Measurements from ENCODE around the gene TAF1B.
A peak's percentile ranks its signal among the peaks of the same experiment; 100 is the strongest.

The TAF1B gene

DNA sequence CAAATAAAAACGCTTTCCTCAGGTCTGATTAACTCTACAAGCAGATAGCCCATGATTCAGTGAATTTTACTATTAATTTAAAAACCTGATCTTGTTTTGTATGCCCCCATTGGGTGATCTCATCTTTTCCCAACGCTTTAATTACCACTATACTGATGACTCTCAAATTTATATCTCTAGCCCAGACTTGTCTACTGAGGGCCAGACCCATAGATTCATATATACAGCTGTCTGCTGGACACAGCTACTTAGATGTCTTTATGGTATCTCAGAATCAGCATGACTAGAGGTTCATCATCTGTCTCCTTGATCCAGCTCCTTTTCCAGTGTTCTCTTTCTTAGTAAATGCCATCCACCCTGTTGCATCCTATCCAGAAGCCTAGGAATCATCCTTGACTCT lies 33.8 kb downstream of the TAF1B start:
- Histone ChIP-seq H3K9ac (ENCODE audit: insufficient read length, low read depth) (no peak overlapping the region), H3K36me3 (ENCODE audit: insufficient read depth, insufficient read length, low read length) (peaks cover 51% of the 10 kb centered on the region), H3K4me3 (ENCODE audit: insufficient read length, low read depth) (no peak overlapping the region), H3K4me1 (ENCODE audit: insufficient read depth, insufficient read length) (no peaks in the 10 kb centered on the region), H3K27me3 (ENCODE audit: insufficient read depth, insufficient read length) (no peaks in the 10 kb centered on the region), H3K9me3 (ENCODE audit: insufficient read depth, low read length) (no peaks in the 10 kb centered on the region)
- DNase-seq (ENCODE audit: low read depth, low spot score): no peak
- TF ChIP-seq YY1 (IDR thresholded peaks at IDR 0.05; ENCODE audit: insufficient read depth, insufficient read length) (no peak), SUZ12 (IDR thresholded peaks at IDR 0.05; ENCODE audit: extremely low read depth, insufficient read depth, insufficient read length) (no peak), ZNF274 (IDR thresholded peaks at IDR 0.05; ENCODE audit: low read depth, low read length) (no peak)

- TF ChIP-seq ZNF274 (IDR thresholded peaks at IDR 0.05; ENCODE audit: low read depth, low read length) (no peak), SUZ12 (IDR thresholded peaks at IDR 0.05; ENCODE audit: extremely low read depth, insufficient read depth, insufficient read length) (no peak), YY1 (IDR thresholded peaks at IDR 0.05; ENCODE audit: insufficient read depth, insufficient read length) (no peak)
- no peaks in the 10 kb centered on the region for H3K9me3 ChIP-seq (ENCODE audit: insufficient read depth, low read length)
- no peaks in the 10 kb centered on the region for H3K27me3 ChIP-seq (ENCODE audit: insufficient read depth, insufficient read length)
- no peak overlapping the region for H3K9ac ChIP-seq (ENCODE audit: insufficient read length, low read depth)
- peaks cover 52% of the 10 kb centered on the region for H3K36me3 ChIP-seq (ENCODE audit: insufficient read depth, insufficient read length, low read length)
- H3K4me3 ChIP-seq (ENCODE audit: insufficient read length, low read depth): no peak overlapping the region
- DNase-seq (ENCODE audit: low read depth, low spot score): peak; percentile 27
- no peaks in the 10 kb centered on the region for H3K4me1 ChIP-seq (ENCODE audit: insufficient read depth, insufficient read length)
These were observed 34.5 kb downstream of the TAF1B start for GRCh38 chr2:9877726-9878125.

GRCh38 chr2:9879455-9880194 lies 36.4 kb downstream of the TAF1B start:
- Histone ChIP-seq H3K9me3 (ENCODE audit: insufficient read depth, low read length) (no peaks in the 10 kb centered on the region), H3K4me1 (ENCODE audit: insufficient read depth, insufficient read length) (no peaks in the 10 kb centered on the region), H3K9ac (ENCODE audit: insufficient read length, low read depth) (no peak overlapping the region), H3K4me3 (ENCODE audit: insufficient read length, low read depth) (no peak overlapping the region), H3K27me3 (ENCODE audit: insufficient read depth, insufficient read length) (no peaks in the 10 kb centered on the region), H3K36me3 (ENCODE audit: insufficient read depth, insufficient read length, low read length) (peaks cover 56% of the 10 kb centered on the region)
- no peak for DNase-seq (ENCODE audit: low read depth, low spot score)
- TF ChIP-seq SUZ12 (IDR thresholded peaks at IDR 0.05; ENCODE audit: extremely low read depth, insufficient read depth, insufficient read length) (no peak), ZNF274 (IDR thresholded peaks at IDR 0.05; ENCODE audit: low read depth, low read length) (no peak), YY1 (IDR thresholded peaks at IDR 0.05; ENCODE audit: insufficient read depth, insufficient read length) (no peak)

- no peaks in the 10 kb centered on the region for H3K27me3 ChIP-seq (ENCODE audit: insufficient read depth, insufficient read length)
- TF ChIP-seq SUZ12 (IDR thresholded peaks at IDR 0.05; ENCODE audit: extremely low read depth, insufficient read depth, insufficient read length) (no peak), ZNF274 (IDR thresholded peaks at IDR 0.05; ENCODE audit: low read depth, low read length) (no peak), YY1 (IDR thresholded peaks at IDR 0.05; ENCODE audit: insufficient read depth, insufficient read length) (no peak)
- no peak overlapping the region for H3K4me3 ChIP-seq (ENCODE audit: insufficient read length, low read depth)
- H3K4me1 ChIP-seq (ENCODE audit: insufficient read depth, insufficient read length): no peaks in the 10 kb centered on the region
- DNase-seq (ENCODE audit: low read depth, low spot score): no peak
- no peak overlapping the region for H3K9ac ChIP-seq (ENCODE audit: insufficient read length, low read depth)
- H3K36me3 ChIP-seq (ENCODE audit: insufficient read depth, insufficient read length, low read length): peaks cover 35% of the 10 kb centered on the region
- peaks cover 5% of the 10 kb centered on the region; the same call in 1 of the 2 replicates for H3K9me3 ChIP-seq (ENCODE audit: insufficient read depth, low read length)
These were observed 40.6 kb downstream of the TAF1B start for GRCh38 chr2:9883897-9884296.

DNA sequence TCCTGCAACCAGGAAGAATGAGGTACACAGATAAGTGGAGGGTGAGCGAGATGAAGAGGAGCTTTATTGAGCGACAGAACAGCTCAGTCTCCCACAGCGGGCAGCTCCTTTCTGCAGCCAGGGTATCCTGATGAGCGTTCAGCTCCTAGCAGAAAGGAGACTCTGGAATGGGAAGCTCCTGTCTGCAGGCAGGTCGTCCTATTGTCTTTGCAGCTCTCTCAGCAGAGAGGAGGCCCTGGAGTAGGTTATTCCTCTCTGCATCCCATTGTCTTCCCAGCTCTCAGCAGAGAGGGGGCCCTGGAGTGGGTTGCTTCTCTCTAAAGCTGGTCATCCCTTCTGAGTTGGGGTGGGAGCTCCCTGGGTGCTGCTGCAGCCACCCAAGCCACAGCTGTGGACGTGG lies 41.2 kb downstream of the TAF1B start:
- TF ChIP-seq YY1 (IDR thresholded peaks at IDR 0.05; ENCODE audit: insufficient read depth, insufficient read length) (no peak), ZNF274 (IDR thresholded peaks at IDR 0.05; ENCODE audit: low read depth, low read length) (no peak), SUZ12 (IDR thresholded peaks at IDR 0.05; ENCODE audit: extremely low read depth, insufficient read depth, insufficient read length) (no peak)
- Histone ChIP-seq H3K27me3 (ENCODE audit: insufficient read depth, insufficient read length) (no peaks in the 10 kb centered on the region), H3K4me3 (ENCODE audit: insufficient read length, low read depth) (no peak overlapping the region), H3K36me3 (ENCODE audit: insufficient read depth, insufficient read length, low read length) (peaks cover 32% of the 10 kb centered on the region), H3K9me3 (ENCODE audit: insufficient read depth, low read length) (peaks cover 5% of the 10 kb centered on the region; the same call in 1 of the 2 replicates), H3K9ac (ENCODE audit: insufficient read length, low read depth) (no peak overlapping the region), H3K4me1 (ENCODE audit: insufficient read depth, insufficient read length) (no peaks in the 10 kb centered on the region)
- no peak for DNase-seq (ENCODE audit: low read depth, low spot score)

DNA sequence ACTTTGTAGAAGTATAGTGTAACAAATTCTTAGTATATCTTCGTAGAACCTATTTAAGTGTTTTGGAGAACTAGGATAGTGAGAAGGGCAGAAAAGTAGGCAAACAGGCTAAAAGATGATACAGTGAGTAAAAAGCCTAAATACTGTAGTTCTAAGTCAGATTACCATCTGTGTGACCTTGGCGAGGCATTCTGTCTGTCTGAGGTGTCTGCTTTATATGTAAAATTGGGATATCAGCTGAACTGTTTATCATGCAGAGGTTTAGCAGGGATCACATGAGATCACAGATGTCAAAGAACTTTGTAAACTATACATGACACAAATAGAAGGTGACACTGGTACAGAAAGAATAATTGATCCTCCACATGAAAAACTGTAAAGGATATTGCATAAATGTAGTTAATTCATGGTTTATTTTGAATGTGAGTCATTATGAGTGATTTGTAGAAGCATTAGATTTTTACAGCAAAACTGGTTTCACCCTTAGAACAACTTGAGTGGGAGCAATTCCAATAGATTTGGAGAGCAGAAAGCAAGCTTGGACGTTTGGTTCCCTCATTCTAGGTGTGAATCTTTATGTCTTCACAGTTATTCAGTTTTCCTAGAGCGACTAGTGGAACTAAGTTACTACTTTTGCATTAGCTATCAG lies 41.9 kb downstream of the TAF1B start:
- TF ChIP-seq YY1 (IDR thresholded peaks at IDR 0.05; ENCODE audit: insufficient read depth, insufficient read length): no peak
- TF ChIP-seq ZNF274 (IDR thresholded peaks at IDR 0.05; ENCODE audit: low read depth, low read length): no peak
- no peak for TF ChIP-seq SUZ12 (IDR thresholded peaks at IDR 0.05; ENCODE audit: extremely low read depth, insufficient read depth, insufficient read length)
- Histone ChIP-seq H3K9ac (ENCODE audit: insufficient read length, low read depth) (no peak overlapping the region), H3K4me3 (ENCODE audit: insufficient read length, low read depth) (no peak overlapping the region), H3K4me1 (ENCODE audit: insufficient read depth, insufficient read length) (no peaks in the 10 kb centered on the region), H3K27me3 (ENCODE audit: insufficient read depth, insufficient read length) (no peaks in the 10 kb centered on the region), H3K36me3 (ENCODE audit: insufficient read depth, insufficient read length, low read length) (peaks cover 30% of the 10 kb centered on the region), H3K9me3 (ENCODE audit: insufficient read depth, low read length) (peaks cover 5% of the 10 kb centered on the region; the same call in 1 of the 2 replicates)
- no peak for DNase-seq (ENCODE audit: low read depth, low spot score)

GRCh38 chr2:9887513-9887912 lies 44.2 kb downstream of the TAF1B start:
- no peaks in the 10 kb centered on the region for H3K4me1 ChIP-seq (ENCODE audit: insufficient read depth, insufficient read length)
- TF ChIP-seq YY1 (IDR thresholded peaks at IDR 0.05; ENCODE audit: insufficient read depth, insufficient read length) (no peak), SUZ12 (IDR thresholded peaks at IDR 0.05; ENCODE audit: extremely low read depth, insufficient read depth, insufficient read length) (no peak), ZNF274 (IDR thresholded peaks at IDR 0.05; ENCODE audit: low read depth, low read length) (no peak)
- no peak for DNase-seq (ENCODE audit: low read depth, low spot score)
- H3K4me3 ChIP-seq (ENCODE audit: insufficient read length, low read depth): no peak overlapping the region
- no peak overlapping the region for H3K9ac ChIP-seq (ENCODE audit: insufficient read length, low read depth)
- H3K9me3 ChIP-seq (ENCODE audit: insufficient read depth, low read length): peaks cover 5% of the 10 kb centered on the region; the same call in 1 of the 2 replicates
- peaks cover 32% of the 10 kb centered on the region for H3K36me3 ChIP-seq (ENCODE audit: insufficient read depth, insufficient read length, low read length)
- no peaks in the 10 kb centered on the region for H3K27me3 ChIP-seq (ENCODE audit: insufficient read depth, insufficient read length)
